Measurements from ENCODE around the gene ECSIT. TPM values are rescaled to one million over a fixed set of nuclear protein-coding genes. Genes with fewer than 3 reads are reported as not detected.

Gene ECSIT
- polyA plus RNA-seq, 1 of the 3 experiments (the other 2 are of a cell fraction), result 43.8 TPM

- ChIA-PET POLR2A (interaction anchor here (0.5 to 1.7 kb wide), 4 partner anchors 21 to 46 kb away, joined by 3 to 4 read pairs (median 4); no protein-coding TSS in a partner anchor), CTCF (interaction anchor here (0.7 to 2.0 kb wide), 5 partner anchors 9 to 116 kb away, joined by 3 to 10 read pairs (median 5); partner anchors contain the start of gene PRKCSH)
- Histone ChIP-seq H3K79me2 (ENCODE audit: insufficient read depth) (peaks cover 25% of the 10 kb centered on the region), H3K4me3 (ENCODE audit: low read depth in 2 of 2, low read length in 1 of 2) (no peak overlapping the region), H4K20me1 (ENCODE audit: insufficient read depth) (peaks cover 13% of the 10 kb centered on the region), H3K27me3 (ENCODE audit: insufficient read depth) (no peaks in the 10 kb centered on the region), H3K36me3 (replicated peaks in 1 of 2; ENCODE audit: control insufficient read depth in 1 of 2, insufficient read depth in 2 of 2, low read length in 1 of 2) (peaks cover 3 to 21% of the 10 kb centered on the region in 2 experiments), H3K9me2 (no peaks in the 10 kb centered on the region), H3K4me2 (no peak overlapping the region), H3K27ac (ENCODE audit: low read depth in 2 of 2, low read length in 1 of 2) (no peak overlapping the region), H3F3A (replicated peaks; ENCODE audit: insufficient read depth) (no peaks in the 10 kb centered on the region), H2AFZ (ENCODE audit: low read depth) (no peak overlapping the region), H3K9me3 (no peaks in the 10 kb centered on the region), H3K4me1 (ENCODE audit: control insufficient read depth in 1 of 2, insufficient read depth in 2 of 2, low read depth in 1 of 2, low read length in 1 of 2) (no peaks in the 10 kb centered on the region; a peak in 1 of 4 replicates), H3K9ac (no peak overlapping the region)
- WGBS (ENCODE audit: low lambda C conversion rate), result 90% methylated on average over 19 of the region's 26 CpGs
- TF ChIP-seq RFX5 (IDR thresholded peaks at IDR 0.05; ENCODE audit: low read length), result no peak
- no peak for TF ChIP-seq SIN3A (IDR thresholded peaks at IDR 0.05; ENCODE audit: borderline replicate concordance, low read depth, low read length)
- TF ChIP-seq EZH2phosphoT487 (IDR thresholded peaks at IDR 0.05; ENCODE audit: borderline replicate concordance, low read depth), result no peak
- TF ChIP-seq FOXM1 (IDR thresholded peaks at IDR 0.05; ENCODE audit: low read depth), result no peak
- TF ChIP-seq RAD21 (IDR thresholded peaks at IDR 0.05; ENCODE audit: low read length), result peak; percentile 37; the same call in 1 of the 2 replicates
- peak; percentile 50 for TF ChIP-seq CTCF (IDR thresholded peaks at IDR 0.05)
- peak; percentile 78 for DNase-seq
Observed at GRCh38 chr19:11551603-11552235, 22.8 kb upstream of the ECSIT start.

DNA sequence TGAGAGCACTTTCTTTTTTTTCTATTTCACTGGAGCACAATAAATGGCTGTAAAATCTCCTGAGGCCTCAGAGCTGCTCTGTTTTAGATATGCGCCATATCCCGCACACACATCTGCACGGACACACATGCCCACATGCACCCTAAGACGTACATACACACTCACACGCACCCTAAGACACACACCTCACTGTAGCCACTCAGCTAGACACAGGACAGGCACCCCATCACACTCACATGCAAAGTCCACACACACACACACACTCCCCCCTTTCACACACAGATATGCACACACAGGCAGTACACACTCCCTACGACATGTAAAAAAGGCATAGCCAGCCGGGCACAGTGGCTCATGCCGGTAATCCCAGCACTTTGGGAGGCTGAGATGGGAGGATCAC is 21.3 kb upstream of the ECSIT start:
- Histone ChIP-seq H3K4me1 (ENCODE audit: control insufficient read depth in 1 of 2, insufficient read depth in 2 of 2, low read depth in 1 of 2, low read length in 1 of 2) (no peaks in the 10 kb centered on the region), H3K9me3 (no peaks in the 10 kb centered on the region), H2AFZ (ENCODE audit: low read depth) (no peak overlapping the region), H3K36me3 (replicated peaks in 1 of 2; ENCODE audit: control insufficient read depth in 1 of 2, insufficient read depth in 2 of 2, low read length in 1 of 2) (peaks cover under 1 to 21% of the 10 kb centered on the region in 2 experiments), H3K4me2 (no peak overlapping the region), H3K79me2 (ENCODE audit: insufficient read depth) (peaks cover 10% of the 10 kb centered on the region; the same call in 1 of the 2 replicates), H3K4me3 (ENCODE audit: low read depth in 2 of 2, low read length in 1 of 2) (no peak overlapping the region), H3K27me3 (ENCODE audit: insufficient read depth) (no peaks in the 10 kb centered on the region), H3K27ac (ENCODE audit: low read depth in 2 of 2, low read length in 1 of 2) (no peak overlapping the region), H4K20me1 (ENCODE audit: insufficient read depth) (0 out of 2 replicates have a peak, but pooled peaks cover under 1% of the 10 kb centered on the region), H3K9me2 (no peaks in the 10 kb centered on the region), H3F3A (replicated peaks; ENCODE audit: insufficient read depth) (no peaks in the 10 kb centered on the region), H3K9ac (no peak overlapping the region)
- ChIA-PET POLR2A (no interaction called here), CTCF (interaction anchor here (2.0 kb wide), 1 partner anchor 14 kb away, joined by 6 read pairs; no protein-coding TSS in a partner anchor)
- WGBS (ENCODE audit: low lambda C conversion rate), result 97% methylated on average over 8 of the region's 8 CpGs
- no peak for DNase-seq
- TF ChIP-seq CHD2 (IDR thresholded peaks at IDR 0.05; ENCODE audit: low read length, partially characterized antibody) (no peak), TCF12 (IDR thresholded peaks at IDR 0.05) (no peak), MXI1 (IDR thresholded peaks at IDR 0.05; ENCODE audit: low read depth, low read length) (no peak), GATA2 (CRISPR knock-in tag; IDR thresholded peaks at IDR 0.05) (no peak), ELF1 (IDR thresholded peaks at IDR 0.05) (no peak)
- TF ChIP-seq, protein P1, sequence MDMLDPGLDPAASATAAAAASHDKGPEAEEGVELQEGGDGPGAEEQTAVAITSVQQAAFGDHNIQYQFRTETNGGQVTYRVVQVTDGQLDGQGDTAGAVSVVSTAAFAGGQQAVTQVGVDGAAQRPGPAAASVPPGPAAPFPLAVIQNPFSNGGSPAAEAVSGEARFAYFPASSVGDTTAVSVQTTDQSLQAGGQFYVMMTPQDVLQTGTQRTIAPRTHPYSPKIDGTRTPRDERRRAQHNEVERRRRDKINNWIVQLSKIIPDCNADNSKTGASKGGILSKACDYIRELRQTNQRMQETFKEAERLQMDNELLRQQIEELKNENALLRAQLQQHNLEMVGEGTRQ (IDR thresholded peaks at IDR 0.05; ENCODE audit: borderline replicate concordance, low read depth, low read length), result no peak

All from SK-N-SH (cell line).